HepG2 (cell line): ENCODE results near the gene ATP1B2. TPM values are rescaled to one million over a fixed set of nuclear protein-coding genes. Genes with fewer than 3 reads are reported as not detected.

ENCODE experiments used
- CHD4 ChIP-seq: fragments of 200-600 bp; sonication (generic); IDR thresholded peaks from 2 replicates; pipeline ENCODE4 v1.7.0; 2017; ENCODE audit warnings: mild to moderate bottlenecking, low read length, borderline replicate concordance
- ETV5 ChIP-seq: IDR thresholded peaks from 2 replicates; pipeline ENCODE4 v1.6.1; 2018; ENCODE audit warnings: missing biosample characterization, missing genetic modification reagents, inconsistent platforms, borderline replicate concordance
- FOXK1 ChIP-seq: sonication (generic); formaldehyde crosslinking; IDR thresholded peaks from 2 replicates; pipeline ENCODE4 v1.4.0; 2020; ENCODE audit warnings: low read depth, missing genetic modification reagents, borderline replicate concordance
- FOXO1 ChIP-seq: sonication (generic); formaldehyde crosslinking; IDR thresholded peaks from 2 replicates; pipeline ENCODE4 v1.4.0; 2020; ENCODE audit warnings: missing genetic modification reagents
- IRF2 ChIP-seq: IDR thresholded peaks from 2 replicates; pipeline ENCODE4 v1.6.1; 2018; ENCODE audit warnings: missing genetic modification reagents, missing compliant biosample characterization
- IRX3 ChIP-seq: sonication (generic); formaldehyde crosslinking; IDR thresholded peaks from 2 replicates; pipeline ENCODE4 v1.8.1; 2023; ENCODE audit warnings: mild to moderate bottlenecking, low read depth, missing genetic modification reagents, borderline replicate concordance
- JARID2 ChIP-seq: sonication (generic); formaldehyde crosslinking; IDR thresholded peaks from 2 replicates; pipeline ENCODE4 v1.8.1; 2023; ENCODE audit warnings: missing genetic modification reagents, inconsistent platforms; ENCODE audit not compliant: insufficient replicate concordance
- KAT2B ChIP-seq: fragments of 150-350 bp; IDR thresholded peaks from 2 replicates; pipeline ENCODE4 v1.6.1; 2014; ENCODE audit warnings: low read depth, low read length, borderline replicate concordance
- MXD3 ChIP-seq: IDR thresholded peaks from 2 replicates; pipeline ENCODE4 v1.6.1; 2016; ENCODE audit warnings: mild to moderate bottlenecking, missing biosample characterization, missing genetic modification reagents
- MYC ChIP-seq: sonication (generic); formaldehyde crosslinking; IDR thresholded peaks from 2 replicates; pipeline ENCODE4 v1.9.0; 2021; ENCODE audit warnings: missing genetic modification reagents, borderline replicate concordance
- RFX3 ChIP-seq: IDR thresholded peaks from 2 replicates; pipeline ENCODE4 v1.6.1; 2016; ENCODE audit warnings: missing biosample characterization, missing genetic modification reagents
- SPEN ChIP-seq: sonication (generic); formaldehyde crosslinking; IDR thresholded peaks from 2 replicates; pipeline ENCODE4 v1.5.1; 2020; ENCODE audit warnings: low read depth, mild to moderate bottlenecking, missing genetic modification reagents
- SSRP1 ChIP-seq: IDR thresholded peaks from 2 replicates; pipeline ENCODE4 v1.6.1; 2016; ENCODE audit warnings: control low read depth
- TRIM24 ChIP-seq: sonication (generic); formaldehyde crosslinking; IDR thresholded peaks from 2 replicates; pipeline ENCODE4 v1.8.0; 2022; ENCODE audit warnings: mild to moderate bottlenecking, missing genetic modification reagents
- ZMAT5 ChIP-seq: sonication (generic); formaldehyde crosslinking; IDR thresholded peaks from 2 replicates; pipeline ENCODE4 v1.5.0; 2020; ENCODE audit warnings: mild to moderate bottlenecking, low read depth, missing genetic modification reagents, borderline replicate concordance
- ZNF274 ChIP-seq: sonication (generic); formaldehyde crosslinking; IDR thresholded peaks from 2 replicates; pipeline ENCODE4 v1.5.1; 2020; ENCODE audit warnings: mild to moderate bottlenecking, missing genetic modification reagents
- ZNF569 ChIP-seq: sonication (generic); formaldehyde crosslinking; IDR thresholded peaks from 2 replicates; pipeline ENCODE4 v1.5.0; 2020; ENCODE audit warnings: mild to moderate bottlenecking, missing genetic modification reagents, moderate library complexity, borderline replicate concordance
- ZNF629 ChIP-seq: sonication (generic); formaldehyde crosslinking; conservative IDR thresholded peaks from 2 replicates; pipeline ENCODE4 v1.5.0; 2020; ENCODE audit warnings: missing genetic modification reagents
- ZNF710 ChIP-seq: sonication (generic); formaldehyde crosslinking; IDR thresholded peaks from 2 replicates; pipeline ENCODE4 v1.5.0; 2020; ENCODE audit warnings: mild to moderate bottlenecking, missing genetic modification reagents, borderline replicate concordance
- ZNF713 ChIP-seq: sonication (generic); formaldehyde crosslinking; IDR thresholded peaks from 2 replicates; pipeline ENCODE4 v1.4.0; 2020; ENCODE audit warnings: mild to moderate bottlenecking, missing genetic modification reagents
- polyA plus RNA-seq, 8 experiments: library from polyadenylated mRNA; depleted of rRNA in 3 of 8; stranded (reverse) in 7 of 8; unstranded in 1 of 8; fragments of >200 nt; fragmentation: Illumina TruSeq in 4 of 8; extraction: Trizol in 4 of 8; gene quantifications; 2 replicates each; pipeline versions ENCODE4 v1.2.1 to v1.2.3, GENCODE V29; 2011 to 2016; ENCODE audit warnings: low read depth in 4 of 8, missing spikeins in 1 of 8, mixed read lengths in 1 of 8; ENCODE audit not compliant: insufficient read depth in 1 of 8
- total RNA-seq, 5 experiments: library from RNA; depleted of rRNA; stranded (reverse); fragments of >200 nt; fragmentation: Illumina TruSeq; extraction: Trizol; gene quantifications; 2 replicates each; pipeline ENCODE4 v1.2.3, GENCODE V29; 2016; ENCODE audit warnings: low read depth in 1 of 5
- TF ChIP-seq, protein P1 (sequence below): sonication (generic); formaldehyde crosslinking; IDR thresholded peaks from 2 replicates; pipeline ENCODE4 v1.4.0; 2020; ENCODE audit warnings: low read depth, mild to moderate bottlenecking, missing genetic modification reagents
- TF ChIP-seq, protein P2 (sequence below): sonication (generic); formaldehyde crosslinking; IDR thresholded peaks from 2 replicates; pipeline ENCODE4 v1.9.0; 2021; ENCODE audit warnings: missing genetic modification reagents, mild to moderate bottlenecking, borderline replicate concordance
- TF ChIP-seq, protein P3 (sequence below): sonication (generic); formaldehyde crosslinking; IDR thresholded peaks from 2 replicates; pipeline ENCODE4 v1.5.0; 2020; ENCODE audit warnings: missing genetic modification reagents

ATP1B2 gene
- total and polyA plus RNA-seq, 2 of the 13 experiments (the other 11 are each of a cell fraction or from before 2014, with no cell fraction given): not detected

DNA sequence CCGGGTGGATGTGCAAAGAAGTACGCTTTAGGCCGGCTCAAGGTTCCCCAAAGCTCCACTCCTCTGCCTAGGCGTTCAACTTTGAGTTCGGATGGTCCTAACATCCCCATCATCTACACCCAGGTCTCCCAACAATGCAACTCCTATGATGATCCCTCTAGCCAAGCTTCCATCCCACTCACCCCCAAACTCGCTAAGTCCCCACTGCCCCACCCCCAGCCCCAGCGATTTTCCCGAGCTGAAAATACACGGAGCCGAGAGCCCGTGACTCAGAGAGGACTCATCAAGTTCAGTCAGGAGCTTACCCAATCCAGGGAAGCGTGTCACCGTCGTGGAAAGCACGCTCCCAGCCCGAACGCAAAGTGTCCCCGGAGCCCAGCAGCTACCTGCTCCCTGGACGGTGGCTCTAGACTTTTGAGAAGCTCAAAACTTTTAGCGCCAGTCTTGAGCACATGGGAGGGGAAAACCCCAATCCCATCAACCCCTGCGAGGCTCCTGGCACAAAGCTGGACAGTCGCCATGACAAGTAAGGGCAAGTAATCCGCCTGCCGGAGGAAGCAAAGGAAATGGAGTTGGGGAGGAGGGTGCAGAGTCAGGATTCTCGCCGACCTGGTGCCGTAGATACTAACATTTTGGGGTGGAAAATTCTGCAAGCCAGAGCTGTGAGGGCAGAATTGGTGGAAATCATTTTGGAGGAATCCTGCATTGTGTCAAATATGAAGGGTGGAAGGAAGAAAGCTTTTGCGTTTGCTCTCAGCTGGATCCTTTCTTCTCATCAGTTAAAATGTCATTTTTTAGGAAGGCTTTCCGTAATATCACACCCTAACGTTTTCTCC lies 36.6 kb downstream of the ATP1B2 start, which contains the start of gene TP53 (continued):
- peak; percentile 64; the same call in 1 of the 2 replicates for TF ChIP-seq FOXK1 (CRISPR knock-in tag)
- TF ChIP-seq JARID2 (CRISPR knock-in tag): no peak
- TF ChIP-seq, protein P1, sequence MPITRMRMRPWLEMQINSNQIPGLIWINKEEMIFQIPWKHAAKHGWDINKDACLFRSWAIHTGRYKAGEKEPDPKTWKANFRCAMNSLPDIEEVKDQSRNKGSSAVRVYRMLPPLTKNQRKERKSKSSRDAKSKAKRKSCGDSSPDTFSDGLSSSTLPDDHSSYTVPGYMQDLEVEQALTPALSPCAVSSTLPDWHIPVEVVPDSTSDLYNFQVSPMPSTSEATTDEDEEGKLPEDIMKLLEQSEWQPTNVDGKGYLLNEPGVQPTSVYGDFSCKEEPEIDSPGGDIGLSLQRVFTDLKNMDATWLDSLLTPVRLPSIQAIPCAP (CRISPR knock-in tag): no peak
- no peak for TF ChIP-seq ZMAT5 (CRISPR knock-in tag)
- no peak for TF ChIP-seq RFX3
- no peak for TF ChIP-seq TRIM24 (CRISPR knock-in tag)
- TF ChIP-seq MYC (CRISPR knock-in tag): peak; percentile 98
- no peak for TF ChIP-seq IRX3 (CRISPR knock-in tag)
- peak; percentile 48 for TF ChIP-seq ETV5 (CRISPR knock-in tag)
- TF ChIP-seq ZNF274 (CRISPR knock-in tag): 0 out of 2 replicates have a peak, but pooled peaks have one; percentile 35
- TF ChIP-seq, protein P2, sequence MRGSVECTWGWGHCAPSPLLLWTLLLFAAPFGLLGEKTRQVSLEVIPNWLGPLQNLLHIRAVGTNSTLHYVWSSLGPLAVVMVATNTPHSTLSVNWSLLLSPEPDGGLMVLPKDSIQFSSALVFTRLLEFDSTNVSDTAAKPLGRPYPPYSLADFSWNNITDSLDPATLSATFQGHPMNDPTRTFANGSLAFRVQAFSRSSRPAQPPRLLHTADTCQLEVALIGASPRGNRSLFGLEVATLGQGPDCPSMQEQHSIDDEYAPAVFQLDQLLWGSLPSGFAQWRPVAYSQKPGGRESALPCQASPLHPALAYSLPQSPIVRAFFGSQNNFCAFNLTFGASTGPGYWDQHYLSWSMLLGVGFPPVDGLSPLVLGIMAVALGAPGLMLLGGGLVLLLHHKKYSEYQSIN (CRISPR knock-in tag): no peak
- TF ChIP-seq IRF2: peak; percentile 87
- TF ChIP-seq KAT2B: no peak
- no peak for TF ChIP-seq CHD4
- no peak for TF ChIP-seq ZNF629 (CRISPR knock-in tag)
- TF ChIP-seq, protein P3, sequence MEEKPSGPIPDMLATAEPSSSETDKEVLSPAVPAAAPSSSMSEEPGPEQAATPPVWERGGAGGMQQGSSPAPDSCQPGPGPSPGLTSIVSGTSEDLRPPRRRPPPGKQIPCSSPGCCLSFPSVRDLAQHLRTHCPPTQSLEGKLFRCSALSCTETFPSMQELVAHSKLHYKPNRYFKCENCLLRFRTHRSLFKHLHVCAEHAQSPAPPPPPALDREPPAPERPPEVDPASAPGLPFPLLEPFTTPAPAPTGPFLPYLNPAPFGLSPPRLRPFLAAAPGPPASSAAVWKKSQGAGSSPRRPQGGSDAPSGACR (CRISPR knock-in tag): no peak; the same call in 1 of the 2 replicates
- no peak for TF ChIP-seq SSRP1 (CRISPR knock-in tag)
- TF ChIP-seq MXD3 (CRISPR knock-in tag): peak; percentile 68; the same call in 1 of the 2 replicates
- no peak for TF ChIP-seq SPEN (CRISPR knock-in tag)
- no peak for TF ChIP-seq FOXO1
- TF ChIP-seq ZNF569: no peak
- no peak for TF ChIP-seq ZNF713 (CRISPR knock-in tag)
- no peak for TF ChIP-seq ZNF710 (CRISPR knock-in tag)
